PC-9 (cell line): ENCODE measurements around the gene SPRY1.

Experiments
- CTCF ChIP-seq: fragments of 200-600 bp; sonication (generic); conservative IDR thresholded peaks from 2 replicates; pipeline ENCODE4 v1.6.1; 2017; ENCODE audit warnings: mixed run types, antibody characterized with exemption, mild to moderate bottlenecking, moderate library complexity
- EZH2 ChIP-seq: fragments of 200-600 bp; sonication (generic); IDR thresholded peaks from 2 replicates; pipeline ENCODE4 v1.8.0; 2017; ENCODE audit warnings: antibody characterized with exemption, low read depth

- TF ChIP-seq CTCF, result no peak
- no peak for TF ChIP-seq EZH2
These were observed 32.9 kb upstream of the SPRY1 start for GRCh38 chr4:123363729-123364128.
